Liver (tissue), 9 donors: Measurements from ENCODE around the gene DEFB121. TPM values are rescaled to one million over a fixed set of nuclear protein-coding genes. Genes with fewer than 3 reads are reported as not detected.

Source experiments
- DNase-seq: peaks from one replicate; pipeline ENCODE4 v3.0.0-alpha.2; 2017; ENCODE audit warnings: low spot score
- H3K27ac ChIP-seq, 2 donors: one replicate each; pipeline ENCODE4 v1.7.0; 2013; ENCODE audit warnings: inconsistent platforms in 2 of 2, low read length in 2 of 2, control low read depth in 1 of 2, low read depth in 1 of 2, mild to moderate bottlenecking in 1 of 2
- H3K27me3 ChIP-seq, 4 donors: one replicate each; pipeline versions ENCODE4 v1.6.1 to v1.7.0; 2013; ENCODE audit warnings: low read length in 3 of 4, inconsistent platforms in 1 of 4, mild to moderate bottlenecking in 1 of 4, moderate library complexity in 1 of 4; ENCODE audit not compliant: control insufficient read depth in 4 of 4, insufficient read depth in 4 of 4
- H3K36me3 ChIP-seq, 4 donors: one replicate each; pipeline versions ENCODE4 v1.6.1 to v1.7.0; 2013; ENCODE audit warnings: low read length in 3 of 4, mild to moderate bottlenecking in 3 of 4, low read depth in 1 of 4, moderate library complexity in 1 of 4; ENCODE audit not compliant: control insufficient read depth in 4 of 4, insufficient read depth in 3 of 4
- H3K4me1 ChIP-seq, 4 donors: one replicate each; pipeline versions ENCODE4 v1.6.1 to v1.7.0; 2013; ENCODE audit warnings: low read length in 3 of 4, mild to moderate bottlenecking in 3 of 4, moderate library complexity in 1 of 4; ENCODE audit not compliant: control insufficient read depth in 4 of 4, insufficient read depth in 4 of 4
- H3K4me3 ChIP-seq, 3 donors: one replicate each; pipeline versions ENCODE4 v1.6.1 to v1.7.0; 2013; ENCODE audit warnings: low read length in 3 of 3, control low read depth in 1 of 3, low read depth in 1 of 3, mild to moderate bottlenecking in 1 of 3
- H3K9ac ChIP-seq, 2 donors: one replicate each; pipeline ENCODE4 v1.7.0; 2013; ENCODE audit warnings: low read length in 2 of 2, mild to moderate bottlenecking in 2 of 2, moderate library complexity in 2 of 2, control low read depth in 1 of 2, low read depth in 1 of 2
- H3K9me3 ChIP-seq, 4 donors: one replicate each; pipeline versions ENCODE4 v1.6.1 to v1.7.0; 2013; ENCODE audit warnings: low read length in 3 of 4; ENCODE audit not compliant: control insufficient read depth in 4 of 4
- ATF3 ChIP-seq: IDR thresholded peaks from 2 replicates; pipeline ENCODE4 v1.6.1; 2016; ENCODE audit warnings: antibody characterized with exemption
- EGR1 ChIP-seq, 2 donors: IDR thresholded peaks; 2 replicates each; pipeline ENCODE4 v1.6.1; 2016 to 2018; ENCODE audit warnings: antibody characterized with exemption in 2 of 2, low read depth in 2 of 2
- FOXA1 ChIP-seq: IDR thresholded peaks from 2 replicates; pipeline ENCODE4 v1.6.1; 2016; ENCODE audit warnings: antibody characterized with exemption
- FOXA2 ChIP-seq: IDR thresholded peaks from 2 replicates; pipeline ENCODE4 v1.6.1; 2016; ENCODE audit warnings: antibody characterized with exemption
- GABPA ChIP-seq, 2 donors: IDR thresholded peaks in 1 of 2; conservative IDR thresholded peaks in 1 of 2; 2 replicates each; pipeline ENCODE4 v1.6.1; 2016; ENCODE audit warnings: antibody characterized with exemption in 2 of 2, mild to moderate bottlenecking in 1 of 2, moderate library complexity in 1 of 2
- HNF4A ChIP-seq, 2 donors: conservative IDR thresholded peaks; 2 replicates each; pipeline ENCODE4 v1.6.1; 2016; ENCODE audit warnings: antibody characterized with exemption in 2 of 2, mild to moderate bottlenecking in 2 of 2
- HNF4G ChIP-seq: IDR thresholded peaks from 2 replicates; pipeline ENCODE4 v1.6.1; 2016; ENCODE audit warnings: antibody characterized with exemption
- JUND ChIP-seq, 2 donors: IDR thresholded peaks; 2 replicates each; pipeline ENCODE4 v1.6.1; 2016; ENCODE audit warnings: antibody characterized with exemption in 2 of 2
- MAX ChIP-seq: IDR thresholded peaks from 2 replicates; pipeline ENCODE4 v1.6.1; 2016; ENCODE audit warnings: antibody characterized with exemption
- RXRA ChIP-seq, 2 donors: IDR thresholded peaks; 2 replicates each; pipeline ENCODE4 v1.6.1; 2017 to 2018; ENCODE audit warnings: antibody characterized with exemption in 2 of 2, mild to moderate bottlenecking in 1 of 2
- SP1 ChIP-seq: IDR thresholded peaks from 2 replicates; pipeline ENCODE4 v1.6.1; 2018; ENCODE audit warnings: antibody characterized with exemption, mild to moderate bottlenecking
- TAF1 ChIP-seq: conservative IDR thresholded peaks from 2 replicates; pipeline ENCODE4 v1.6.1; 2016; ENCODE audit warnings: antibody characterized with exemption, mild to moderate bottlenecking
- YY1 ChIP-seq: IDR thresholded peaks from 2 replicates; pipeline ENCODE4 v1.6.1; 2016; ENCODE audit warnings: antibody characterized with exemption, mild to moderate bottlenecking
- ZBTB33 ChIP-seq: IDR thresholded peaks from 2 replicates; pipeline ENCODE4 v1.6.1; 2016; ENCODE audit warnings: antibody characterized with exemption
- WGBS: extraction: QIAGEN DNeasy Blood & Tissue Kit; methylation state at CpG from one replicate; pipeline ENCODE4 v1.1.7; 2013; 5-methylcytosine and 5-hydroxymethylcytosine counted together
- polyA plus RNA-seq, 2 donors: library from polyadenylated mRNA; stranded (reverse) in 1 of 2; unstranded in 1 of 2; fragments of 200-250 nt in 1 of 2; fragments of >200 nt in 1 of 2; fragmentation: Nextera tagmentation in 1 of 2; extraction: Ambion mirVana in 1 of 2; gene quantifications; one replicate each; pipeline versions ENCODE4 v1.2.1 to v1.2.3, GENCODE V29; 2013 to 2015
- total RNA-seq, 2 donors: library from RNA; depleted of rRNA; stranded (reverse); fragments of >200 nt; gene quantifications; one replicate each; pipeline ENCODE4 v1.2.3, GENCODE V29; 2014
- TF ChIP-seq, protein P1 (sequence below): IDR thresholded peaks from 2 replicates; pipeline ENCODE4 v1.6.1; 2016; ENCODE audit warnings: antibody characterized with exemption, mild to moderate bottlenecking
- TF ChIP-seq, protein P2 (sequence below): fragments of 150-350 bp; IDR thresholded peaks from 2 replicates; pipeline ENCODE4 v1.5.1; 2017; ENCODE audit warnings: improper control_type of control experiment, low read depth, low read length; ENCODE audit not compliant: missing input control
- donor health status: healthy.
- donor health status: healthy.
- donor health status: healthy.
- donor health status: healthy.
- donor health status: healthy.

Gene DEFB121
- total and polyA plus RNA-seq, 4 donors, result not detected

- no peak overlapping the region for H3K4me3 ChIP-seq
- no peaks in the 10 kb centered on the region for H3K4me1 ChIP-seq
- H3K27ac ChIP-seq, result no peak overlapping the region
- WGBS, result 68% methylated on average over 6 of the region's 6 CpGs
- no peak for TF ChIP-seq YY1
- no peak for TF ChIP-seq ATF3
- TF ChIP-seq, protein P1, sequence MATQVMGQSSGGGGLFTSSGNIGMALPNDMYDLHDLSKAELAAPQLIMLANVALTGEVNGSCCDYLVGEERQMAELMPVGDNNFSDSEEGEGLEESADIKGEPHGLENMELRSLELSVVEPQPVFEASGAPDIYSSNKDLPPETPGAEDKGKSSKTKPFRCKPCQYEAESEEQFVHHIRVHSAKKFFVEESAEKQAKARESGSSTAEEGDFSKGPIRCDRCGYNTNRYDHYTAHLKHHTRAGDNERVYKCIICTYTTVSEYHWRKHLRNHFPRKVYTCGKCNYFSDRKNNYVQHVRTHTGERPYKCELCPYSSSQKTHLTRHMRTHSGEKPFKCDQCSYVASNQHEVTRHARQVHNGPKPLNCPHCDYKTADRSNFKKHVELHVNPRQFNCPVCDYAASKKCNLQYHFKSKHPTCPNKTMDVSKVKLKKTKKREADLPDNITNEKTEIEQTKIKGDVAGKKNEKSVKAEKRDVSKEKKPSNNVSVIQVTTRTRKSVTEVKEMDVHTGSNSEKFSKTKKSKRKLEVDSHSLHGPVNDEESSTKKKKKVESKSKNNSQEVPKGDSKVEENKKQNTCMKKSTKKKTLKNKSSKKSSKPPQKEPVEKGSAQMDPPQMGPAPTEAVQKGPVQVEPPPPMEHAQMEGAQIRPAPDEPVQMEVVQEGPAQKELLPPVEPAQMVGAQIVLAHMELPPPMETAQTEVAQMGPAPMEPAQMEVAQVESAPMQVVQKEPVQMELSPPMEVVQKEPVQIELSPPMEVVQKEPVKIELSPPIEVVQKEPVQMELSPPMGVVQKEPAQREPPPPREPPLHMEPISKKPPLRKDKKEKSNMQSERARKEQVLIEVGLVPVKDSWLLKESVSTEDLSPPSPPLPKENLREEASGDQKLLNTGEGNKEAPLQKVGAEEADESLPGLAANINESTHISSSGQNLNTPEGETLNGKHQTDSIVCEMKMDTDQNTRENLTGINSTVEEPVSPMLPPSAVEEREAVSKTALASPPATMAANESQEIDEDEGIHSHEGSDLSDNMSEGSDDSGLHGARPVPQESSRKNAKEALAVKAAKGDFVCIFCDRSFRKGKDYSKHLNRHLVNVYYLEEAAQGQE, result no peak
- no peak for TF ChIP-seq SP1
- TF ChIP-seq ZBTB33, result no peak
- no peak for TF ChIP-seq RXRA (IDR thresholded peaks at IDR 0.05)
- no peak for TF ChIP-seq HNF4G
- TF ChIP-seq FOXA1, result no peak
- TF ChIP-seq, protein P2, sequence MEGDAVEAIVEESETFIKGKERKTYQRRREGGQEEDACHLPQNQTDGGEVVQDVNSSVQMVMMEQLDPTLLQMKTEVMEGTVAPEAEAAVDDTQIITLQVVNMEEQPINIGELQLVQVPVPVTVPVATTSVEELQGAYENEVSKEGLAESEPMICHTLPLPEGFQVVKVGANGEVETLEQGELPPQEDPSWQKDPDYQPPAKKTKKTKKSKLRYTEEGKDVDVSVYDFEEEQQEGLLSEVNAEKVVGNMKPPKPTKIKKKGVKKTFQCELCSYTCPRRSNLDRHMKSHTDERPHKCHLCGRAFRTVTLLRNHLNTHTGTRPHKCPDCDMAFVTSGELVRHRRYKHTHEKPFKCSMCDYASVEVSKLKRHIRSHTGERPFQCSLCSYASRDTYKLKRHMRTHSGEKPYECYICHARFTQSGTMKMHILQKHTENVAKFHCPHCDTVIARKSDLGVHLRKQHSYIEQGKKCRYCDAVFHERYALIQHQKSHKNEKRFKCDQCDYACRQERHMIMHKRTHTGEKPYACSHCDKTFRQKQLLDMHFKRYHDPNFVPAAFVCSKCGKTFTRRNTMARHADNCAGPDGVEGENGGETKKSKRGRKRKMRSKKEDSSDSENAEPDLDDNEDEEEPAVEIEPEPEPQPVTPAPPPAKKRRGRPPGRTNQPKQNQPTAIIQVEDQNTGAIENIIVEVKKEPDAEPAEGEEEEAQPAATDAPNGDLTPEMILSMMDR, result no peak
- no peak for TF ChIP-seq MAX
- TF ChIP-seq TAF1, result no peak
- TF ChIP-seq EGR1 (IDR thresholded peaks at IDR 0.05; ENCODE audit: low read depth in 2 of 2), result no peak
- no peaks in the 10 kb centered on the region for H3K36me3 ChIP-seq
- no peak overlapping the region for H3K9ac ChIP-seq
- H3K27me3 ChIP-seq, result no peaks in the 10 kb centered on the region
- DNase-seq, result no peak
- H3K9me3 ChIP-seq, result peaks cover 0 to 3% (median 0%) of the 10 kb centered on the region in 4 donors
These were observed 8.4 kb upstream of the DEFB121 start for GRCh38 chr20:31414381-31414780.

DNA sequence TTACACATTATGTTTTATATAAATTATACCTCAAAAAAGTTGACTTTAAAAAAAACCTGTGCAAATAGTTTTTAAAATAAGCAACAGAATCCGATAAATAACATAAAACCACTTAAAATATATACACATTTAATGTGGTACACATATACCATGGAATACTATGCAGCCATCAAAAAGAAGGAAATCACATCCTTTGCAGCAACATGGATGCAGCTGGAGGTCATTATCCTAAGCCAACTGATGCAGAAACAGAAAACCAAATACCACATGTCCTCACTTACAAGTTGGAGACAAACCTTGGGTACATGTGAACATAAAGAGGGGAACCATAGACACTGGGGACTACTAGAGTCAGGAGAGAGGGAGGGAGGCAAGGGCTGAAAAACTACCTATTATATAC is 4.0 kb upstream of the DEFB121 start:
- Histone ChIP-seq H3K9ac (no peak overlapping the region), H3K9me3 (peaks cover 0 to 3% (median 0%) of the 10 kb centered on the region in 4 donors), H3K27ac (no peak overlapping the region), H3K36me3 (no peaks in the 10 kb centered on the region), H3K4me1 (no peaks in the 10 kb centered on the region), H3K4me3 (no peak overlapping the region), H3K27me3 (no peaks in the 10 kb centered on the region)
- no peak for DNase-seq
- 41% methylated on average over 1 of the region's 1 CpG for WGBS
- TF ChIP-seq MAX (no peak), GABPA (IDR thresholded peaks at IDR 0.05 in 1 of 2, conservative IDR thresholded peaks at IDR 0.05 in 1 of 2) (no peak), FOXA2 (no peak), EGR1 (IDR thresholded peaks at IDR 0.05; ENCODE audit: low read depth in 2 of 2) (no peak), HNF4G (no peak), JUND (IDR thresholded peaks at IDR 0.05) (no peak), HNF4A (conservative IDR thresholded peaks at IDR 0.05) (no peak), SP1 (no peak), TAF1 (no peak)
- TF ChIP-seq, protein P1, result no peak
- TF ChIP-seq, protein P2, result no peak
